Superior temporal gyrus (tissue), 1 donor: ENCODE data around the gene EED.

ENCODE experiments used
- DNase-seq: peaks from one replicate; pipeline ENCODE4 v3.0.0-alpha.2; 2016; ENCODE audit errors: extremely low spot score

EED gene, protein sequence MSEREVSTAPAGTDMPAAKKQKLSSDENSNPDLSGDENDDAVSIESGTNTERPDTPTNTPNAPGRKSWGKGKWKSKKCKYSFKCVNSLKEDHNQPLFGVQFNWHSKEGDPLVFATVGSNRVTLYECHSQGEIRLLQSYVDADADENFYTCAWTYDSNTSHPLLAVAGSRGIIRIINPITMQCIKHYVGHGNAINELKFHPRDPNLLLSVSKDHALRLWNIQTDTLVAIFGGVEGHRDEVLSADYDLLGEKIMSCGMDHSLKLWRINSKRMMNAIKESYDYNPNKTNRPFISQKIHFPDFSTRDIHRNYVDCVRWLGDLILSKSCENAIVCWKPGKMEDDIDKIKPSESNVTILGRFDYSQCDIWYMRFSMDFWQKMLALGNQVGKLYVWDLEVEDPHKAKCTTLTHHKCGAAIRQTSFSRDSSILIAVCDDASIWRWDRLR

DNA sequence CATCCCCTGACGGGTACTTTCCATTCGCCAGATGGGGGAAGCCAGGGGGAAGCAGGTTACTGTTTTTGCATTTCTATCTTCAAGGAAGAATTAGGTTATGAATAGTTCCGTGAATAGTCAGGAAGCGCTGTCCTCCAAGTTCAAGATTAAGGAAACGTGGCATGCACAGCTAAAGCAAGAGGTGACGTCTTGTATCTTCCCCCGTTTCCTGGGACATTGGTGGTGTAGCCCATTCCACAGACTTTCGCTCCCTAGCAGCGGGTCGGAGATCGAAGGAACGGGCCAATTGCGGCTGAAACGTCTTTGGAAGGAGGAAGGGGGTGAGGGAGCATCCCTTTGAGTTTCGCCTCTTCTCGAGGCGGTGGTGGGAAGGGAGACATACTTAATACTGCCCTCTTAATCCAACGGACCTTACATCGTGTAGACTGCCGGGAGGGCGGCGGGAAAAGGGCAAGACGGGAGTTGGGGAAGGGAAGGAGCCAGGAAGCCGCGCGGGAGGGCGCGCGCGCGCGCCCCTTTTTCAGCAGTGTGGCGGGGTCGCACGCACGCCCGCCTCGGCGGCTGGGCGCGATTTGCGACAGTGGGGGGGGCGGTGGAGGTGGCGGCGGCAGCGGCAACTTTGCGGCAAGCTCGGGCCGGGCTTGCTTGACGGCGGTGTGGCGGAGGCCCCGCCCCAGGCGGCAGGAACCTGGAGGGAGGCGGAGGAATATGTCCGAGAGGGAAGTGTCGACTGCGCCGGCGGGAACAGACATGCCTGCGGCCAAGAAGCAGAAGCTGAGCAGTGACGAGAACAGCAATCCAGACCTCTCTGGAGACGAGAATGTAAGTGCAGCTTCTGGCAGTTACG lies at the start of gene EED:
TSS of gene EED (plus strand) at position 232 of the 847 bp plus-strand sequence. CDS start at position 709, 477 bp downstream.
- DNase-seq: peak; percentile 93

DNA sequence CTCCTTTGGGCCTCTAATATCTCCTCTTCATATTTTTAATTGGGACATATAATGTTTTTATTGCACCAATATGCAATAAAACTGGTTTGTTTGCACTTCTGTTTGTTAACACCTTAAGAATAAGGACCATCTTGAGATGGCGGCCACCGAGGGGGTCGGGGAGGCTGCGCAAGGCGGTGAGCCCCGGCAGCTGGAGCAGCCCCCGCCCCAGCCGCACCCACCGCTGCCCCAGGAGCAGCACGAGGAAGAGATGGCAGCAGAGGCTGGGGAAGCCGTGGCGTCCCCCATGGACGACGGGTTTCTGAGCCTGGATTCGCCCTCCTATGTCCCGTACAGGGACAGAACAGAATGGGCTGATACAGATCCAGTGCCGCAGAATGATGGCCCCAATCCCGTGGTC lies 49.6 kb upstream of the EED start:
- no peak for DNase-seq

DNA sequence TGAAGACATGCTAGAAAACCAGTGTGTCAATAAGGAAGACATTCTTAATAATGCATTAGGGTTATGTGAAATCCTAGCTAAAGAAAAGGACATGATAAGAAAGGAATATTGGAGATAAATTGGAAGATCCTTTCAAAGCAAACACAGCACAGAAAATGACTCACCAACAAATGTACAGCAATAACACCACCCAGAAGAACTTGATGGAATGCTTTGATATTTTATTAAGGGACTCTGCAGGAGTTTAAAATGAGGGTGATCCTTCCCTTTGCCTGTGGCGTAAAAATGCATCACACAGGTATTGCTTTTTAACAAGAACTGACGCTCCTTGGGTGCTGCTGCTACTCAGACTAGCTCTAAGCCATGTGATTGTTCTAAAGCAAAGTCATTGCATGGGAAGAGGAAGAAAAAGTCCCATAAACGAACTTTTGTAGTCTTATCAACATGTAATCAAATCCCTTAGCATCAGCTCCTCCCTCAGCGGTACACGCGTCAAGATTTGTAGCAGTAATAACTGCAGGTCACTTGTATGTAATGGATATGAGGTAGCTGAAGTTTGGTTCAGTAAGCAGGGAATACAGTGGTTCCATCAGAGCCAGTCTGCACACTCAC lies 48.4 kb upstream of the EED start:
- DNase-seq: no peak

DNA sequence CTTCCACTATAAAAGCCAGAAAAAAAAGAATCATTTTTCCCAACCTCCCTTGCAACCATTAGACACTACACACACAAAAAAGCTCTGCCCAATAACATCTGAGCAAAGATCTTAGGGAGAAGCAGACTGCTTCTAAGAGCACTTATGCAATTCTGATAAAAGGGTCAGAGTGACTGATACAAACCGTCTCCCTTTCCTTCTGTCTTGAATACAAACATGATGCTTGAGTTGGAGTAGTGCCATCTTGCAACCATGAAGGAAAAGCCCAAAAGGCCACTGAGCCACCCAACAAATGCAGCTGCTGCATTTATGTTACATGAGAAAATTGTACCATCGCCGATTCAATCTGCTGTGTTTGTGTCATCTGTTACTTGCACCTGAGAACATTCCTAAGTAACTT lies 47.6 kb upstream of the EED start:
- DNase-seq: peak; percentile 49

DNA sequence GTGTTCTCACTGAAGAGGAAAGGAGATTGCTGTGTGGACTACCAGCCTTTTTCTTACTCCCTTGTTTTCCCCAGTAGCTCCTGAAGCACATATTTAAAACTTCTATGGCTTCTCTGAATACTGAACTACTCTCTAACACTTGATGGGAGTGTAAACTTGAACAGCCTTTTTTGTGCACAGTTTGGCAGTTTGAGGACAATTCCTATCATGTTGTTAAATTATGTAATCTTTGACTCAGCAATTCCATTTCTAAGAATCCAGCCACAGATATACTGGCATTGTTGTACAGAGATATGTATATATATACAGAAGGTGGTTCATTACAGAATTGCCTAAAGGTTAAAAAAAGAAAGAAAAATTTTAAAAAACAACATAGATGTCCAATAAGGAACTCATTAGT lies 47.1 kb upstream of the EED start:
- peak; percentile 50 for DNase-seq

DNA sequence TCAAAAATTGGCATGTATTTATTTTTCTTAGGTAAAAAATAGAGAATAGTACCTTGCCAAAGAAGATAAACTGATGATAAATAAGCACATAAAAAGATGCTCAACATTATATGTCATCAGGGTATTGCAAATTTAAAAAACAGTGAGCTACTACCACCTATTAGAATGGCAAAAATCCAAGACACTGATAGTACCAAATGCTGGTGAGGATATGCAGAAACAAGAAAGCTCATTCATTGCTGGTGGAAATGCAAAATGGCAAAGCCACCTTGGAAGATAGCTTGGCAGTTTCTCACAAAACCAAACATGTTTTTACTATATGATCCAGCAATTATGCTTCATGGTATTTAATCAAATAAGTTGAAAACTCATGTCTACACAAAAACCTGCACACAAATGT lies 46.4 kb upstream of the EED start:
- DNase-seq: no peak

DNA sequence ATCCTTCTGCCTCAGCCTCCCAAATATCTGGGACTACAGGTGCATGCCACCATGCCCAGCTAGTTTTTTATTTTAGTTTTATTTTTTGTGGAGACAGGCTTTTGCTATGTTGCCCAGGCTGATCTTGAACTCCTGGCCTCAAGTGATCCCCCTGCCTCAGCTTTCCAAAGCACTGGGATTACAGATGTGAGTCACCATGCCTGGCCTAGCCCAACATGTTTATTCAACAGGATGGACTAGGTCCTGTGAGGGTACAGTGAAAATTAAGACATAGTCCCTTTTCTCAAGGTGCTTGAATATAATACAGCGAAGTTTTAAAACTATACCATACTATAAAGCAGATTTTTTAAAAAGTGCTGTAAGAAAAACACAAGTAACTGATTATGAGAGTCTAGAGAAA lies 45.2 kb upstream of the EED start:
- no peak for DNase-seq

DNA sequence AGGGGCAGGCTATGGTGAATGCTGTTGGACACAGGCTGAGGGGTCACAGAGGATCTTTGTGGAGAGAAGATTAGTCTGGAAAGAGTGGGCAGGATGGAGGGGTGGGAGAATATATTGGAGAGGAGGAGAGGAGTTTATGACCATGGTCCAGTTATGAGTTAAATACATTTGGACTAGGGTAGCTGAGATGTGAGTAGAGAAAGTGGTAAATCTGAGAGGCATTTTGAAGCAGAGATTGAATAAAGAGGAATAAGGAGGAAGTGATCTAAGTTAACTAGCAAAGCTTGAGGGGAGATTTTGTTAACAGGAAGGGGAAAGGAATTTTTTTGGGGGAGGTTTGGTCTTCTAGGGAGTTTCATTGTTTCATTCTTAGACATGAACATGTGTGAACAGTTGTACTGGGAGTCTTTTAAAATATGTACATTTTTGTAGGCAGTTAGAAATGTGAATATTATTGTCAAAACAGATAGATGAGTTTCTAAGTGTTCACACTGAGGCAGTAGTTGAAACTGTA lies 43.1 kb upstream of the EED start:
- no peak for DNase-seq

DNA sequence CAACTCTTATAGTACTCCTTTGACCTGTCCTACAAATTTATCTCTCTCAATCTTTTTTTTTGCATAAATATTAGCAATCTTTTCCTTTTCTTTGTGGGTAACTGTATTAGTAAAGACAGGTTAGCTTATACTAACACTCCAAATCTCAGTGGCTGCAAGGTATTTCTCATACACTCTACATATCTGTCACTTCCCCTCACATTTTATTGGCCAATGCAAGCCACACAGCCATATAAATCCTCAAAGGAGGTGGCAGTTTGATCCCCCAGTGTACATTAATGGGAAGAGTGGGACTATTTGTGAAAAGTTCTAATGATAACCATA lies 42.6 kb upstream of the EED start:
- DNase-seq: peak; percentile 49

DNA sequence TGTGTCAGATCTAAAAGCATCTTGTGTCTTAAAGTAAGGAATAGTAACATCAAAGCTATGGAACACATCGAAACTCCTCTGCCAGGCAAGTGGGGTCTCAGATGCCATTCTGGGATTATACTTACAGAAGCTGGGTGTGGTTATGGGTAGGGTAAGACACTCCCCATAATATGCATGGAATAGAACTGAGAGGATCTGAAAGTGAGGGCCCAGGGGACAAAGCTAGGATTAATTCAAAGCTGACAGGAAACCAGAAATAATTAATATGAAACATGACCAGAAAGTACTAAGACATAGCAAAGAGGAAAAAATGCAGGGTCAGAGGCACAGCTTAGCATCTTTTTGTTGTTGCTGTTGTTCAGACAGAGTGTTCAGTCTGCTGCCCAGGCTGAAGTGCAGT lies 40.2 kb upstream of the EED start:
- no peak for DNase-seq

DNA sequence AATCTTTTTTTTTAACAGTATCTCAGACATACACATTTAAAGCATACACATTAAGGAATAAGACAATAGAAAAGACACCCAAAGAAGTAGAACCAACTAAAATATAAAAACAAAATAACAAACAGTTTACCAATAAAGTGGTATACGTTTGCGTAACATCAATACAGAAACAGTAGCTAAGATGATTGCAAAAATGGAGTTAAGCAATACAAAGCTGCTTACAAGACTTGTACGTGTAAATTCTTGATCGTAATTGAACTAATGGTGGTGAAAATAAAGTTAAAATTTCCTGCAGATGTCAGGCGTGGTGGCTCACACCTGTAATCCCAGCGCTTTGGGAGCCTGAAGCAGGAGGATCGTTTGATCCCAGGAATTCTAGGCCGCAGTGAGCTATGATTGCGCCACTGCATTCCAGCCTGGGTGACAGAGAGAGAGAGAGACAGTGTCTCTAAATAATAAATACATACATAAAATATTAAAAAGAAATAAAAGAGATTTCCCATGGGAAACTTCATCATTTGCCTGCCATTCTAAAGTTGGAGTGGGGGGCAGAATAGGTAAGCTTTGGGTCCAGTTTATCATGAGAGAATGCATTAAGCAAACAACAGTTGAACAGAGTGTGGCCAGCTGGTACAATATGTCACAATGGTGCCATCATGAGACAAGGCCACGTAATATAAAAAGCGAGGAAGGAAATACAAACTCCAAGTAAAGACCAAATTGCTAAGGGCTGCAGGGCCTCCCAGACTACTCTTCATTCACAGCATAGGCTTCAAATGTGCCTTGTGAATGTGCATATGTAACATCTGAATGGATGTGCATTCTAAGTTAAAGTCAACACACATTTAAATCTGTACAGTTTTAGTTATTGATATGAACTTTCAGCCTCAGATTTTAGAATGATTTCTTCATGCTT lies 38.9 kb upstream of the EED start:
- DNase-seq: no peak

DNA sequence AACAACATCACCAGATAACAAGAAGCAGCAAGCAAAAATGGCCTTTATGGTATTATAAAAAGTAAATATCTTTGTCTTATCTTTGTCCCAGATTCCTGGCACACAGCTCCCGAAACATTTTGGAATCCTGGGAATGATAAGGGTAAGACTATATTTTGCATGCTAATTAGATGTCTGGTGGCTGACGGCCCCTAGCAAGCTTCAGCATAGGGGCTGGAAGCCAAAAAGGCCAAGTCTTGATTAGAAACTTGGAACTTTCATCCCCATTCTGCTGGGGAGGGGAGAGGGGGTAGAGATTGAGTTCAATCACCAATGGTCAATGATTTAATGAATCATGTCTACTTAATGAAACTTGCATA lies 38.2 kb upstream of the EED start:
- no peak for DNase-seq

DNA sequence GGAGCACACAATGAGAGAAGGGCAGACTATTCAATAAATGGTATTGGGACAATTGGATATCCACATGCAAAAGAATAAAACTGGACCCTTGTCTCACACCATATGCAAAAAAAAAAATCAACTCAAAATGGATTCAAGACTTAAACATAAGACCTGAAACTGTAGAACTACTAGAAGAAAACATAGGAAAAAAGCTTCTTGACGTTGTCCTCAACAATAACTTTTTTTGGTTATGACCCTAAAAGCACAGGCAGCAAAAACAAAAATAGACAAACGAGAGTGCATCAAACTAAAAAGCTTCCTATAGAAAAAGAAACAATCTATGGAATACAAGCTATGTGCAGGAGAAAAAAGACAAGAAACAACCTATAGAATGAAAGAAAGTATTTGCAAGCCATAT lies 37.1 kb upstream of the EED start:
- no peak for DNase-seq

DNA sequence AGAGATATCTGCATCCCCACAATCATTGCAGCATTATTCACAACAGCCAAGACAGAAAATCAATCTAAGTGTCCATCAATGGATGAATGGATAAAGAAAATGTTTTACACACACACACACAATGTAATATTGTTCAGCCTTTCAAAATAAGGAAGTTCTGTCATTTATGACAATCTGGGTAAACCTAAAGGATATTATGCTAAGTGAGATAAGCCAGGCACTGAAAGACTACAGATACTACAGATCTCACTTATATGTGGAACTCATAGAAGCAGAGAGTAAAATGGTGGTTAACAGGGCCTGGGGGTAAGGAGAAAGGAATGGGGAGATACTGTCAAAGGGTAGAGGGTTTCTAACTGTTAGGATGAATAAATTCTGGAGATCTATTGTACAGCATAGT lies 36.0 kb upstream of the EED start:
- no peak for DNase-seq

DNA sequence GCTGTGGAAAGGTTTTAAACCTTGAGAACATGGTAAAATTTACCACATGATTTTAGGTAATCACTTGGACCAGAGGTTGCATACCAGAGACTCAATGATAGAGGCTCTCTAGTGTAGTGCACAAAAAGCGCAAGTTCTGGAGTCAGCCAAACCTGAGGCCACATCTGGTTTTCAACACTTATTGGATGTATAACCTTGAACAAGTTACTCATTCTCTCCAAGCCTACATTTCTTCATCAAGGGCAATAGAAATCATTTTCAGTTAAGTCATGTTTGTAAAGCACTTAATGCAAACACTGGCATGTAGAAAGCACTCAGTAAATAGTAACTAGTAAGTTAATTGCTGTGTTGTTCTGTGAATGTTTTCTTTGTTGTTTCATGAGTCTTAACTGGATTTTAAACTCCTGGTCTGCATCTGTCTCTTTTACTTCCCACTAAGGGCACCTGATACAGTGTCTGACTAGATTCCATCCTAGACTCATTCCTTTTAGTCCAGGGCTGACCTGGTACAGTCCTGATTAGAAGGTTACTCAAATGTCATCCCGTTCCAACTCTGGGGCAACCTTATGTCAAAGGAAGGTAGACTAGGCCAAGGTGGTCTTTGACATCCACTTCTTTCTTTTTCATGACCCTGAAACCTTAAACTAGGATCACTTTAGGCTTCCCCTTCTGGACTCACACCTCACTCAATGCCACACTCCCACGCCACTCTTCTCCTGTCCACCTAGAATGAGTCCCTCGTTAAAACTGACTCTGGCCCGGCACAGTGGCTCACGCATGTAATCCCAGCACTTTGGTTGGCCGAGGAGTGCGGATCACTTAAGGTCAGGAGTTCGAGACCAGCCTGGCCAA lies 34.5 kb upstream of the EED start:
- no peak for DNase-seq

DNA sequence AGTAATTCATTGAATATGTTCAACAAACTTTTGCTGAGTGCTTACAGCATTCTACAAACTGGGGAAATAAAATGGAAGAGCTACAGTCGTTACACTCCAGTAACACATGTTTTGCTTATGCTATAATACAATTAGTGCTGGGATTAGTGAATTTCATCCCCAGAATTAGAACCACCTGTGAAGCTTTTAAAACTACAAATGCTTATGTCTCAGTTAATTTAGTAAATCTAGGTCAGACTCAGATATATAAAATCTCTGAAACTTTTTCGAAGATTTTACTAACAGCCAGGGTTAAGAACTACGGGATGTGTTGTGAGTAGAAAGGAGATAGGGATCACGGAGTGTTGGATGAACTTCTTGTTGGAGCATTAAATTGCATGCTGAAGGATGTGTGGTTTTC lies 33.7 kb upstream of the EED start:
- DNase-seq: no peak

DNA sequence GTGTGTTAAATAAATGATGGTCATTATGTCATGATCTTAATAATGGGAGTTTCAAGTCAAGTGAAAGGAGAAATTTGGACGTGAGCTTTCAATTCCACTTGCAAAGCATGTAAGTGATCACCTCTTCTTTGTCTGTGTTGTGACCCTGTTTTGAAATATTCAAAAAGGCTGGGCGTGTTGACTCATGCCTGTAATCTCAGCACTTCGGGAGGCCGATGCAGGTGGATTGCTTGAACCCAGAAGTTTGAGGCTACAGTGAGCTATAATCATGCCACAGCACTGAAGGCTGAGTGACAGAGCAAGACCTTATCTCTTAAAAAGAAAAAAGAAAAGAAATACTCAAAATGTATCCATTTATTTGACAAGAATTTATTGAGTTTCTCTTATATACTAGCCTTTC lies 32.9 kb upstream of the EED start:
- no peak for DNase-seq

DNA sequence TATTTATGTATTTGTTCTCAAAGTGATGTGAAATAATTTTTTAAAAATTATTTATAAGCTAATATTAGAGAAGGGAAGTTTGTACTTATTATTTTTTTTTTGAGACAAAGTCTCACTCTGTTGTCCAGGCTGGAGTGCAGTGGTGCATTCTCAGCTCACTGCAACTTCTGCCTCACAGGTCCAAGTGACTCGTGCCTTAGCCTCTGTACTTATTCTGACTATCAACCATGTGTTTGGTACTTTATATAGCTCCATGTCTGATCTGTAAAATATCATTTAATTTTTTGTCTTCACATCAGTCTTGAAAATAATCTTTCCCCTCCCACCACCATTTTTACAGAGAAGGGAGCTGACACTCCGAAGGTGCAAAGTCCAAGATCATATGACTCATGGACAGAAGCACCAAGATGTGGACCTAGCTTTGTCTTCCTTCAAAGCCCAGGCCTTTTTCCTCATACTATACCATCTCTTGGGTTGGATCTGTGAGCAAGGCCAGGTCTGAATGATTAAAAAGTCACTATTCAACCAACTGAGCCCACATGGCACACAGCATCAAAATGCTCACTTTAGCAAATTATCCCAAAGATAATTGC lies 32.4 kb upstream of the EED start:
- DNase-seq: no peak

DNA sequence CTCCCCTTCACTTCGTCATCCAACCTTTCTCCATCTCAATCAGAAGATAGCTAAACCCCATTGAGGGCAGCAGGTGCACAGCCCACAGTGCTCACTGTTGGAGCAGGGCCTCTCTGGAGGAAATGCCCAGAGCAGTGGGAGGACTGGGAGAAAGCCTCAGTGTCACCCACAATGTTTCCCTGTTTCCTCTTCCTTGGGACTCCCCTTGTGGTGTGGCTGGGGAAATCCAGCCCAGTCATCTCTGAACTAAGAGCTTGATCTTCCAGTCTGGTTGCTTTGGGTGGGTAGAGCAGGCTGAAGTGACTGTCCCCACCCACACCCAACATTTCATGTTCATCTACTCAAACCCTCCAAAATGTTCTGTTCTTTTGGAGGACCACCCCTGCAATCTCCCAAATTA lies 29.8 kb upstream of the EED start:
- DNase-seq: no peak
